Activated naive CD8-positive, alpha-beta T cell treated with anti-CD3 and anti-CD28 coated beads, Interleukin-2, amount 10 ng/mL, durations not matched to agents 7 days and 5 days (primary cell): ENCODE data around the gene ACSM6. TPM values are rescaled to one million over a fixed set of nuclear protein-coding genes. Genes with fewer than 3 reads are reported as not detected.

Experiments used
- ATAC-seq: fragments of 150-1000 bp; cut with Tn5 transposase; one replicate; pipeline ENCODE4 v1.10.0; 2021; ENCODE audit warnings: low read depth, moderate library complexity
- POLR2A ChIA-PET: fragments of 350-600 bp; sonication (Branson Sonifier 250); formaldehyde crosslinking; loops from one replicate; lab custom pipeline; 2021; ENCODE audit warnings: antibody characterized with exemption; lab: Charles Lee
- DNase-seq: peaks from one replicate; pipeline ENCODE4 v3.0.0; 2021
- H3K27ac Mint-ChIP-seq: one replicate; pipeline ENCODE4 v1.8.0; 2022; ENCODE audit warnings: mild to moderate bottlenecking, mixed read lengths
- H3K27me3 Mint-ChIP-seq: one replicate; pipeline ENCODE4 v1.8.0; 2022; ENCODE audit warnings: mild to moderate bottlenecking, moderate library complexity, mixed read lengths
- H3K36me3 Mint-ChIP-seq: one replicate; pipeline ENCODE4 v1.8.0; 2021; ENCODE audit warnings: mild to moderate bottlenecking, mixed read lengths
- H3K4me1 Mint-ChIP-seq: one replicate; pipeline ENCODE4 v1.8.0; 2021; ENCODE audit warnings: mixed read lengths
- H3K4me3 Mint-ChIP-seq: one replicate; pipeline ENCODE4 v1.8.0; 2022; ENCODE audit warnings: mild to moderate bottlenecking, moderate library complexity, mixed read lengths
- H3K9me3 Mint-ChIP-seq: one replicate; pipeline ENCODE4 v1.8.0; 2021; ENCODE audit warnings: mixed read lengths
- total RNA-seq, 2 experiments: library from RNA; stranded (reverse); gene quantifications; one replicate each; pipeline ENCODE4 v1.2.3, GENCODE V29; 2021

The ACSM6 gene
- total RNA-seq, 2 experiments from 2014 or later: not detected

- Mint-ChIP-seq H3K27ac (no peak overlapping the region), H3K4me1 (no peaks in the 10 kb centered on the region), H3K36me3 (no peaks in the 10 kb centered on the region), H3K27me3 (no peaks in the 10 kb centered on the region), H3K9me3 (no peaks in the 10 kb centered on the region), H3K4me3 (no peak overlapping the region)
- POLR2A ChIA-PET: no interaction called here
- peak; percentile 47 for ATAC-seq
- no peak for DNase-seq
Measured at GRCh38 chr10:95242581-95243317, 48.7 kb downstream of the ACSM6 start.

- H3K4me1 Mint-ChIP-seq: no peaks in the 10 kb centered on the region
- no peak overlapping the region for H3K4me3 Mint-ChIP-seq
- ATAC-seq (no peak), DNase-seq (no peak)
- H3K36me3 Mint-ChIP-seq: no peaks in the 10 kb centered on the region
- no peaks in the 10 kb centered on the region for H3K9me3 Mint-ChIP-seq
- H3K27me3 Mint-ChIP-seq: no peaks in the 10 kb centered on the region
- no peak overlapping the region for H3K27ac Mint-ChIP-seq
- POLR2A ChIA-PET: no interaction called here
Measured at GRCh38 chr10:95243318-95243617, 49.2 kb downstream of the ACSM6 start.

- POLR2A ChIA-PET: no interaction called here
- no peak for DNase-seq
- Mint-ChIP-seq H3K9me3 (no peaks in the 10 kb centered on the region), H3K4me3 (no peak overlapping the region), H3K27ac (no peak overlapping the region), H3K36me3 (no peaks in the 10 kb centered on the region), H3K27me3 (no peaks in the 10 kb centered on the region), H3K4me1 (no peaks in the 10 kb centered on the region)
- ATAC-seq: no peak
Measured at GRCh38 chr10:95244152-95244551, 50.1 kb downstream of the ACSM6 start.

- no peak overlapping the region for H3K4me3 Mint-ChIP-seq
- POLR2A ChIA-PET: no interaction called here
- ATAC-seq (no peak), DNase-seq (no peak)
- H3K36me3 Mint-ChIP-seq: no peaks in the 10 kb centered on the region
- no peaks in the 10 kb centered on the region for H3K4me1 Mint-ChIP-seq
- no peaks in the 10 kb centered on the region for H3K9me3 Mint-ChIP-seq
- no peaks in the 10 kb centered on the region for H3K27me3 Mint-ChIP-seq
- H3K27ac Mint-ChIP-seq: no peak overlapping the region
Measured at GRCh38 chr10:95245425-95246055, 51.5 kb downstream of the ACSM6 start.

- peak; percentile 66 for ATAC-seq
- no peaks in the 10 kb centered on the region for H3K9me3 Mint-ChIP-seq
- no peak overlapping the region for H3K4me3 Mint-ChIP-seq
- H3K27ac Mint-ChIP-seq: no peak overlapping the region
- POLR2A ChIA-PET: no interaction called here
- H3K36me3 Mint-ChIP-seq: no peaks in the 10 kb centered on the region
- peaks cover 6% of the 10 kb centered on the region for H3K27me3 Mint-ChIP-seq
- H3K4me1 Mint-ChIP-seq: no peaks in the 10 kb centered on the region
- DNase-seq: peak; percentile 61
Measured at GRCh38 chr10:95246582-95247051, 52.6 kb downstream of the ACSM6 start.

- Mint-ChIP-seq H3K27ac (no peak overlapping the region), H3K27me3 (peaks cover 11% of the 10 kb centered on the region), H3K9me3 (no peaks in the 10 kb centered on the region), H3K4me1 (no peaks in the 10 kb centered on the region), H3K4me3 (no peak overlapping the region), H3K36me3 (no peaks in the 10 kb centered on the region)
- POLR2A ChIA-PET: no interaction called here
- ATAC-seq: no peak
- DNase-seq: no peak
Measured at GRCh38 chr10:95247200-95247880, 53.3 kb downstream of the ACSM6 start.

GRCh38 chr10:95247881-95248583 lies 54.0 kb downstream of the ACSM6 start:
- no peak for DNase-seq
- Mint-ChIP-seq H3K4me1 (no peaks in the 10 kb centered on the region), H3K27ac (no peak overlapping the region), H3K4me3 (no peak overlapping the region), H3K36me3 (no peaks in the 10 kb centered on the region), H3K9me3 (no peaks in the 10 kb centered on the region), H3K27me3 (peaks cover 18% of the 10 kb centered on the region)
- POLR2A ChIA-PET: no interaction called here
- no peak for ATAC-seq

- Mint-ChIP-seq H3K4me1 (no peaks in the 10 kb centered on the region), H3K36me3 (no peaks in the 10 kb centered on the region), H3K9me3 (no peaks in the 10 kb centered on the region), H3K27me3 (peaks cover 22% of the 10 kb centered on the region), H3K4me3 (no peak overlapping the region), H3K27ac (no peak overlapping the region)
- POLR2A ChIA-PET: no interaction called here
- no peak for ATAC-seq
- no peak for DNase-seq
Measured at GRCh38 chr10:95248989-95249388, 55.0 kb downstream of the ACSM6 start.

GRCh38 chr10:95249467-95249866 lies 55.4 kb downstream of the ACSM6 start:
- POLR2A ChIA-PET: no interaction called here
- Mint-ChIP-seq H3K4me3 (no peak overlapping the region), H3K27ac (no peak overlapping the region), H3K27me3 (peaks cover 22% of the 10 kb centered on the region), H3K4me1 (no peaks in the 10 kb centered on the region), H3K36me3 (no peaks in the 10 kb centered on the region), H3K9me3 (no peaks in the 10 kb centered on the region)
- DNase-seq (no peak), ATAC-seq (no peak)

- no peak overlapping the region for H3K4me3 Mint-ChIP-seq
- H3K4me1 Mint-ChIP-seq: no peaks in the 10 kb centered on the region
- H3K27me3 Mint-ChIP-seq: peaks cover 33% of the 10 kb centered on the region
- no peaks in the 10 kb centered on the region for H3K36me3 Mint-ChIP-seq
- ATAC-seq (no peak), DNase-seq (no peak)
- peaks cover 1% of the 10 kb centered on the region for H3K9me3 Mint-ChIP-seq
- H3K27ac Mint-ChIP-seq: no peak overlapping the region
- POLR2A ChIA-PET: no interaction called here
Measured at GRCh38 chr10:95250856-95251255, 56.8 kb downstream of the ACSM6 start.

GRCh38 chr10:95253007-95253406 lies 59.0 kb downstream of the ACSM6 start:
- no peak overlapping the region for H3K4me3 Mint-ChIP-seq
- peaks cover 4% of the 10 kb centered on the region for H3K9me3 Mint-ChIP-seq
- H3K36me3 Mint-ChIP-seq: peaks cover 2% of the 10 kb centered on the region
- no peak for ATAC-seq
- no peak overlapping the region for H3K27ac Mint-ChIP-seq
- POLR2A ChIA-PET: no interaction called here
- H3K27me3 Mint-ChIP-seq: peaks cover 45% of the 10 kb centered on the region
- no peak for DNase-seq
- H3K4me1 Mint-ChIP-seq: no peaks in the 10 kb centered on the region

GRCh38 chr10:95253686-95254085 lies 59.6 kb downstream of the ACSM6 start:
- H3K4me3 Mint-ChIP-seq: no peak overlapping the region
- POLR2A ChIA-PET: no interaction called here
- ATAC-seq (no peak), DNase-seq (no peak)
- peaks cover 4% of the 10 kb centered on the region for H3K9me3 Mint-ChIP-seq
- no peak overlapping the region for H3K27ac Mint-ChIP-seq
- peaks cover 51% of the 10 kb centered on the region for H3K27me3 Mint-ChIP-seq
- H3K36me3 Mint-ChIP-seq: peaks cover 2% of the 10 kb centered on the region
- H3K4me1 Mint-ChIP-seq: no peaks in the 10 kb centered on the region

GRCh38 chr10:95254629-95255028 lies 60.6 kb downstream of the ACSM6 start:
- peaks cover 4% of the 10 kb centered on the region for H3K9me3 Mint-ChIP-seq
- POLR2A ChIA-PET: no interaction called here
- ATAC-seq: no peak
- H3K27me3 Mint-ChIP-seq: peaks cover 51% of the 10 kb centered on the region
- H3K36me3 Mint-ChIP-seq: peaks cover 2% of the 10 kb centered on the region
- H3K27ac Mint-ChIP-seq: no peak overlapping the region
- DNase-seq: no peak
- H3K4me1 Mint-ChIP-seq: no peaks in the 10 kb centered on the region
- no peak overlapping the region for H3K4me3 Mint-ChIP-seq
